Gastrocnemius medialis (tissue), 4 donors: ENCODE results near the gene NKD1. TPM values are rescaled to one million over a fixed set of nuclear protein-coding genes. Genes with fewer than 3 reads are reported as not detected.

Experiments
- ATAC-seq, 2 donors: fragments of 150-250 bp; one replicate each; pipeline ENCODE4 v1.9.1; 2016
- DNase-seq, 2 donors: peaks; one replicate each; pipeline ENCODE4 v3.0.0-alpha.2; 2019
- H3K27ac ChIP-seq, 4 donors: fragments of 200-600 bp; sonication (generic); 1 replicate in 1 of 4; 2 replicates in 3 of 4; pipeline ENCODE4 v1.5.1; 2016 to 2018; ENCODE audit warnings: mild to moderate bottlenecking in 2 of 4, moderate library complexity in 1 of 4
- H3K27me3 ChIP-seq, 3 donors: fragments of 200-600 bp; sonication (generic) in 2 of 3; 1 replicate in 1 of 3; 2 replicates in 2 of 3; pipeline versions ENCODE4 v1.5.1 to v1.6.0; 2016 to 2019; ENCODE audit warnings: mild to moderate bottlenecking in 1 of 3, moderate library complexity in 1 of 3
- H3K36me3 ChIP-seq, 2 donors: fragments of 200-600 bp; sonication (generic) in 1 of 2; one replicate each; pipeline ENCODE4 v1.5.1; 2017 to 2018
- H3K4me1 ChIP-seq, 2 donors: fragments of 200-600 bp; sonication (generic) in 1 of 2; one replicate each; pipeline ENCODE4 v1.5.1; 2016 to 2017; ENCODE audit warnings: mild to moderate bottlenecking in 2 of 2
- H3K4me3 ChIP-seq, 4 donors: fragments of 200-600 bp; sonication (generic) in 3 of 4; 1 replicate in 1 of 4; 2 replicates in 3 of 4; pipeline ENCODE4 v1.5.1; 2016 to 2019; ENCODE audit warnings: mild to moderate bottlenecking in 2 of 4
- H3K9me3 ChIP-seq, 3 donors: fragments of 200-600 bp; sonication (generic) in 2 of 3; 1 replicate in 1 of 3; 2 replicates in 2 of 3; pipeline ENCODE4 v1.5.1; 2016 to 2019
- POLR2A ChIP-seq, 2 donors: fragments of 450-650 bp; IDR thresholded peaks; one replicate each; pipeline ENCODE4 v1.6.1; 2017; ENCODE audit warnings: antibody characterized with exemption in 2 of 2, mild to moderate bottlenecking in 2 of 2, moderate library complexity in 2 of 2
- in situ Hi-C, 4 donors: fragments of 200-750 bp; cut with MboI; loops; one replicate each; pipeline versions ENCODE4 v1.15.0 to v1.8.0; 2017; ENCODE audit warnings: low sequenced_read_pairs in 4 of 4
- intact Hi-C: fragments of 100-400 bp; cut with DNase I; formaldehyde crosslinking; loops from one replicate; pipeline ENCODE4 v1.15.1; 2023; ENCODE audit warnings: low total_unique reads
- total RNA-seq, 4 donors: library from RNA; depleted of rRNA; stranded (reverse); fragments of >200 nt; gene quantifications; one replicate each; pipeline versions ENCODE4 v1.1.0 to v1.2.3, GENCODE V29; 2016
- TF ChIP-seq, protein P1 (sequence below), 5 experiments: fragments of 450-650 bp in 3 of 5; fragments of 200-600 bp in 2 of 5; sonication (generic) in 2 of 5; IDR thresholded peaks in 4 of 5; conservative IDR thresholded peaks in 1 of 5; 1 replicate in 4 of 5; 2 replicates in 1 of 5; pipeline ENCODE4 v1.5.1; 2016 to 2019; ENCODE audit warnings: antibody characterized with exemption in 5 of 5, mild to moderate bottlenecking in 3 of 5, moderate library complexity in 3 of 5

The NKD1 gene
- total RNA-seq, 4 donors from 2014 or later = 0.10 to 0.75 (median 0.19) TPM

DNA sequence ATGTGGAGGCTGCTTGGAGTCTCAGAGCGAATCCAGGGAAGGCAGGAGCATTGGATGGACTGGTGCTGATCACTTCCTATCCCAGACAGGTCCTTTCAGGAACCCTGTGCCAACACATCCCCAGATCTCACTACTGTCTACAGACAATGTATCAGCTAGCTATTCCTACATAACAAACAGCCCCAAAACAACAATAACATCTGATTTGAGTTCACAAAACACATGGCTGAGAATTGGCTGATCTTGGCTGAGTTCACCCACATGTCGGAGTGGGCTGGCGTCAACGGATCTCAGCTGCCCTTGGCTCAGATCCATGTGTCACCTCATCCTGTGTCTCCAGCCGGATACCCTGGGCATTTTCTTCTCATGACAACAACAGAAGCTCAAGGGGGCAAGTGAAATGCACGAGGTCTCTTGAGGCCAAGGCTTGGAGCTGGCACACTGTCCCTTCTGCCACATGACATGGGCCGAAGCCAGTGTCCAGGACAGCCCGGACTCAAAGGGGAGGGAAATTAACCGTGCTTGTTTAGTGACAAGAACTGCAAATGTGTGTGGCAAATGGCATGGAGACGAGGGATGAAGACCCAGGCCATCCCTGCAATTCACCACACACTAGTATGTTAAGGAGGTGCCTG, 114.2 kb downstream of the NKD1 start:
- TF ChIP-seq, protein P1, sequence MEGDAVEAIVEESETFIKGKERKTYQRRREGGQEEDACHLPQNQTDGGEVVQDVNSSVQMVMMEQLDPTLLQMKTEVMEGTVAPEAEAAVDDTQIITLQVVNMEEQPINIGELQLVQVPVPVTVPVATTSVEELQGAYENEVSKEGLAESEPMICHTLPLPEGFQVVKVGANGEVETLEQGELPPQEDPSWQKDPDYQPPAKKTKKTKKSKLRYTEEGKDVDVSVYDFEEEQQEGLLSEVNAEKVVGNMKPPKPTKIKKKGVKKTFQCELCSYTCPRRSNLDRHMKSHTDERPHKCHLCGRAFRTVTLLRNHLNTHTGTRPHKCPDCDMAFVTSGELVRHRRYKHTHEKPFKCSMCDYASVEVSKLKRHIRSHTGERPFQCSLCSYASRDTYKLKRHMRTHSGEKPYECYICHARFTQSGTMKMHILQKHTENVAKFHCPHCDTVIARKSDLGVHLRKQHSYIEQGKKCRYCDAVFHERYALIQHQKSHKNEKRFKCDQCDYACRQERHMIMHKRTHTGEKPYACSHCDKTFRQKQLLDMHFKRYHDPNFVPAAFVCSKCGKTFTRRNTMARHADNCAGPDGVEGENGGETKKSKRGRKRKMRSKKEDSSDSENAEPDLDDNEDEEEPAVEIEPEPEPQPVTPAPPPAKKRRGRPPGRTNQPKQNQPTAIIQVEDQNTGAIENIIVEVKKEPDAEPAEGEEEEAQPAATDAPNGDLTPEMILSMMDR (IDR thresholded peaks at IDR 0.05 in 4 of 5, conservative IDR thresholded peaks at IDR 0.05 in 1 of 5) = no peak
- no peak for TF ChIP-seq POLR2A (IDR thresholded peaks at IDR 0.05)
- ATAC-seq (no peak), DNase-seq (no peak)
- peaks cover 0 to 4% of the 10 kb centered on the region in 2 donors for H3K4me1 ChIP-seq
- no peaks in the 10 kb centered on the region for H3K36me3 ChIP-seq
- intact Hi-C loops = no loop called here
- H3K27ac ChIP-seq = no peak overlapping the region
- in situ Hi-C loops = loop anchor here (10.0 to 25.0 kb wide), 7 partner anchors 142 to 638 kb away; partner anchors contain the start of genes BRD7 (in 1 of the 4) and CNEP1R1 (in 1 of the 4)
- no peak overlapping the region for H3K4me3 ChIP-seq
- no peaks in the 10 kb centered on the region for H3K9me3 ChIP-seq
- no peaks in the 10 kb centered on the region for H3K27me3 ChIP-seq

GRCh38 chr16:50664270-50664669, 116.1 kb downstream of the NKD1 start:
- peaks cover 10 to 21% of the 10 kb centered on the region in 2 donors for H3K4me1 ChIP-seq
- ATAC-seq (no peak), DNase-seq (no peak)
- in situ Hi-C loops (loop anchor here (10.0 to 25.0 kb wide), 7 partner anchors 141 to 639 kb away; partner anchors contain the start of genes BRD7 (in 1 of the 4) and CNEP1R1 (in 1 of the 4)), intact Hi-C loops (loop anchor here (2.0 kb wide), 1 partner anchor 639 kb away; the partner anchor contains the start of gene CNEP1R1)
- no peaks in the 10 kb centered on the region for H3K36me3 ChIP-seq
- no peak overlapping the region for H3K4me3 ChIP-seq
- H3K9me3 ChIP-seq = no peaks in the 10 kb centered on the region
- H3K27me3 ChIP-seq = no peaks in the 10 kb centered on the region
- H3K27ac ChIP-seq = no peak overlapping the region
- no peak for TF ChIP-seq POLR2A (IDR thresholded peaks at IDR 0.05)
- TF ChIP-seq, protein P1 (IDR thresholded peaks at IDR 0.05 in 4 of 5, conservative IDR thresholded peaks at IDR 0.05 in 1 of 5) = no peak

GRCh38 chr16:50665128-50665878, 117.1 kb downstream of the NKD1 start:
- intact Hi-C loops (loop anchor here (1.0 to 5.0 kb wide), 5 partner anchors 73 to 641 kb away; partner anchors contain the start of genes CNEP1R1 and NKD1), in situ Hi-C loops (loop anchor here (5.0 to 25.0 kb wide), 8 partner anchors 139 to 641 kb away; partner anchors contain the start of genes BRD7 (in 2 of the 4) and CNEP1R1 (in 1 of the 4))
- peak overlapping the region; percentile 55 to 63 (median 56) for H3K4me3 ChIP-seq
- peak; percentile 47 to 55 for DNase-seq
- ATAC-seq = peak; percentile 64 to 75
- no peaks in the 10 kb centered on the region for H3K9me3 ChIP-seq
- H3K4me1 ChIP-seq = peaks cover 16 to 21% of the 10 kb centered on the region in 2 donors
- TF ChIP-seq POLR2A (IDR thresholded peaks at IDR 0.05) = no peak
- TF ChIP-seq, protein P1 (IDR thresholded peaks at IDR 0.05 in 4 of 5, conservative IDR thresholded peaks at IDR 0.05 in 1 of 5) = peak; percentile 70 to 95 (median 81)
- no peaks in the 10 kb centered on the region for H3K27me3 ChIP-seq
- H3K27ac ChIP-seq = peak overlapping the region in 3 of 4 donors; percentile 40 to 64 (median 55)
- H3K36me3 ChIP-seq = no peaks in the 10 kb centered on the region

GRCh38 chr16:50666658-50667496, 118.7 kb downstream of the NKD1 start:
- Histone ChIP-seq H3K27ac (peak overlapping the region in 3 of 4 donors; percentile 73 to 82 (median 75)), H3K27me3 (no peaks in the 10 kb centered on the region), H3K4me3 (no peak overlapping the region), H3K36me3 (no peaks in the 10 kb centered on the region), H3K9me3 (peaks cover 0 to 4% (median 0%) of the 10 kb centered on the region in 3 donors), H3K4me1 (peaks cover 16 to 21% of the 10 kb centered on the region in 2 donors)
- DNase-seq (no peak), ATAC-seq (no peak)
- intact Hi-C loops (loop anchor here (2.0 to 5.0 kb wide), 3 partner anchors 75 to 295 kb away; no protein-coding TSS in a partner anchor), in situ Hi-C loops (loop anchor here (5.0 to 25.0 kb wide), 8 partner anchors 138 to 642 kb away; partner anchors contain the start of genes BRD7 (in 2 of the 4) and CNEP1R1 (in 1 of the 4))
- TF ChIP-seq POLR2A (IDR thresholded peaks at IDR 0.05) = no peak
- TF ChIP-seq, protein P1 (IDR thresholded peaks at IDR 0.05 in 4 of 5, conservative IDR thresholded peaks at IDR 0.05 in 1 of 5) = no peak
